GM12874 (cell line): Measurements from ENCODE around the gene NSD2.

Experiments
- TF ChIP-seq, protein P1 (sequence below): IDR thresholded peaks from 2 replicates; pipeline ENCODE4 v1.5.1; 2011; ENCODE audit warnings: low read depth, mild to moderate bottlenecking, control low read depth, low read length, moderate library complexity; ENCODE audit not compliant: insufficient read depth

NSD2 gene

DNA sequence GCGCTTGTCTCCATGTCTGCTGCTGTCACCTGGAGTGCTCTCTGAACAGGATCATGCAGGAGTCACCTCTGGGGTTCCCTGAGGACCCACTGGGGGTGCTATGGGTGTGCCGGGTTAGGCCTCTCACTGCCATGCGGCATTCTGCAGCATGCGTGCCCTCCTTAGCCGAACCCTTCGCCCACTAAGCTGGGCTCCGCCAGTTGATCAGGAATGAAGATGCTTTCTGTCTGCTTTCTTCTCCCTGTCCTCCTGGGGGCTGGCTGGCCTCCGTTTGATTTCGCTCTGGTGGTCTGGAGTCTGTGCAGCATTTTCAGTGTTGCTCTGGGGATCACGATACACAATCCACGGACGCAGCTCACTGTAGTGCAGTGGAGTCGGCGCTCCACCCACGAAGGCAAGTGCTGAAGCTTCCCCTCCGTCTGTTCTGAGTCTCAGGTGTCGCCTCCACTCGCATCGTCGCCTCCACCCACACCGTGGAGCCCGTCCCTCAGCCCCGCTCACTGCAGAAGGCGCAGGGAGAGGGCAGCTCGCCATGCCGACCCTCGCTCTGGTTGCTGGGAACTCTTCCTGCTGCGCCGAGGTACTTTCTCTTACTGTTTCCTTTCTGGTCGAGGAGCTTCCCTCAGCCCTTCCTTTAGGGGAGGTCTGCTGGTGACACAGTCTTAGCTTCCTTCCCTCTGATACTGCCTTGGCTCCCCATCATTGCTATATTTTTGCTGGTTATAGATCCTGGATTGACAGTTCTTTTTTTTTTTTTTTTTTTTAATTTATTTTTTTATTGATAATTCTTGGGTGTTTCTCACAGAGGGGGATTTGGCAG is 44.5 kb upstream of the NSD2 start:
- TF ChIP-seq, protein P1, sequence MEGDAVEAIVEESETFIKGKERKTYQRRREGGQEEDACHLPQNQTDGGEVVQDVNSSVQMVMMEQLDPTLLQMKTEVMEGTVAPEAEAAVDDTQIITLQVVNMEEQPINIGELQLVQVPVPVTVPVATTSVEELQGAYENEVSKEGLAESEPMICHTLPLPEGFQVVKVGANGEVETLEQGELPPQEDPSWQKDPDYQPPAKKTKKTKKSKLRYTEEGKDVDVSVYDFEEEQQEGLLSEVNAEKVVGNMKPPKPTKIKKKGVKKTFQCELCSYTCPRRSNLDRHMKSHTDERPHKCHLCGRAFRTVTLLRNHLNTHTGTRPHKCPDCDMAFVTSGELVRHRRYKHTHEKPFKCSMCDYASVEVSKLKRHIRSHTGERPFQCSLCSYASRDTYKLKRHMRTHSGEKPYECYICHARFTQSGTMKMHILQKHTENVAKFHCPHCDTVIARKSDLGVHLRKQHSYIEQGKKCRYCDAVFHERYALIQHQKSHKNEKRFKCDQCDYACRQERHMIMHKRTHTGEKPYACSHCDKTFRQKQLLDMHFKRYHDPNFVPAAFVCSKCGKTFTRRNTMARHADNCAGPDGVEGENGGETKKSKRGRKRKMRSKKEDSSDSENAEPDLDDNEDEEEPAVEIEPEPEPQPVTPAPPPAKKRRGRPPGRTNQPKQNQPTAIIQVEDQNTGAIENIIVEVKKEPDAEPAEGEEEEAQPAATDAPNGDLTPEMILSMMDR = no peak

DNA sequence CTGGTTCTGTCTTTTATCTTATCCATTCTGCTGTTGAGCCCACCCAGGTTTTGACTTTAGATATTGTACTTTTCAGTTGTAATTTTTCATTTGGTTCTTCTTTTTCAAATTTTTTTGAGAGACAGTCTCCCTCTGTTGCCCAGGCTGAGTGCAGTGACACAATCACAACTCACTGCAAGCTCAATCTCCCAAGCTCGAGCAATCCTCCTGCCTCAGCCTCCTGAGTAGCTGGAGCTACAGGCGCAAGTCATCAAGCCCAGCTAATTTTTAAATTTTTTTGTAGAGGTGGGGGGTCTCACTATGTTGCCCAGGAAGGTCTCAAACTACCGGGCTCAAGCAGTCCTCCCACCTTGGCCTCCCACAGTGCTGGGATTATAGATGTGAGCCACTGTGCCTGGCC is 41.0 kb upstream of the NSD2 start:
- TF ChIP-seq, protein P1 = no peak

DNA sequence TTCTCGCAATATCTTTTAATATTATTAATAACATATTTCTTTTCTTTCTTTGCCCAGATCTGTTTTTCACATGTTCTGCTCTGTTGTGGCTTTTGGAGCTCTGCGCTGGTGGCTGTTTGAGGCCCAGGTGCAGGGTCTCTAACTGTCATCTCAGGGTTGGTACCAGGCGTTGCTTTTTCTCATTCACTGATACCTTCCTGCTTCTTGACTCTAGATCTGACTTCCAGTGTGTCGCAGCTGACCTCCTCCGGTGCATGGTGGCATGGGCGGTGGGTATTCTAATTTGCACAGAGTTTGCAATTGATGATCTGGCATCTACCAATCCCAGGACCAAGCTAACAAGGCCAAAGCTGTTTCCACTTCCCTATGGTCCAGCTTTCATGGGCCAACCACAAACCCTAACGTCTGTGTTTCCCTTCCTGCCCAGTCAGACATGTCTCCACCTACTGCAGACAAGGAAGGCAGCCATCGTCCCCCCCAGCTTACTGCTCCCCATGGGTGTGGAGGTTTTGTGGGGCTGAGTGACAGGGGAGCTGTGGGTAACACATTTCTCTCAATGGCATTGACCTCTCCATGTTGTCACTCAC is 40.5 kb upstream of the NSD2 start:
- TF ChIP-seq, protein P1 = no peak

DNA sequence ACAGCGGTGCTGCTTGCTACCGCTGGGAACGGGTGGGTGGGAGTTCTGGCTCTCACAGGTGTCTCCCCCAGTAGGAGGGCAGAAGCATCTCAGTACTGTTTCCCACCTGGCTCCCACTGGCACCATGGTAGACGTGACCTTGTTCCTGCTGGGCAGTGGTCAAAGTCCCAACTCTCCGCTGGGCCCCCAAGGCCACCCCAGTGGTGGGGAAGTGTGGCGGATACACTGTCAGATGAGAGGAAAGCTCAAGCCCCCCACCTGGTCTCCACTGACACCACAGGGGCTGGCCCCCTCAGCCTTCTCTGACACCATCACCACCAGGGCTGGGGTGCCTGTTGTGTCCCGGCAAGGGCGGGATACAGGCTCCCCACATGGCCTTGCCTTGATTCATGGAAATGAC is 39.9 kb upstream of the NSD2 start:
- TF ChIP-seq, protein P1 = no peak

DNA sequence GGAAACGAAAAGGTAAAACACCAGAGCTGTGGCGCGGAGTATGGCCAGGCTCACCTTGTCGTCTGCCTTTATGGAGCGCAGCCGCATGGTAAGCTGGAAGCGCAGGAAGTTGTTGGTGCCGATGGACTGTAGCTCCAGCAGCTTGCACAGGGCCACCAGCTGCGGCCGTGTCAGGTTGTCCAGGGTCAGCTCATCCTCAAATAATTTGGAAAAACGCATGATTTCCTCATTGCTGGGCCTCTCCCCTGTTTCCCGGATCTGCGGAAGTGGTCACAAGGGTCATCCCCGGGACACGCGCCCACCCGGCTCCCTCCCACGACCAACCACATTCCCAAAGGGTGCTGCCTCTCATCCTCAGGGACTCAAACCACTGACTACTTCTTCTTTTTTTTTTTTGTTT is 38.5 kb upstream of the NSD2 start:
- TF ChIP-seq, protein P1 = no peak

DNA sequence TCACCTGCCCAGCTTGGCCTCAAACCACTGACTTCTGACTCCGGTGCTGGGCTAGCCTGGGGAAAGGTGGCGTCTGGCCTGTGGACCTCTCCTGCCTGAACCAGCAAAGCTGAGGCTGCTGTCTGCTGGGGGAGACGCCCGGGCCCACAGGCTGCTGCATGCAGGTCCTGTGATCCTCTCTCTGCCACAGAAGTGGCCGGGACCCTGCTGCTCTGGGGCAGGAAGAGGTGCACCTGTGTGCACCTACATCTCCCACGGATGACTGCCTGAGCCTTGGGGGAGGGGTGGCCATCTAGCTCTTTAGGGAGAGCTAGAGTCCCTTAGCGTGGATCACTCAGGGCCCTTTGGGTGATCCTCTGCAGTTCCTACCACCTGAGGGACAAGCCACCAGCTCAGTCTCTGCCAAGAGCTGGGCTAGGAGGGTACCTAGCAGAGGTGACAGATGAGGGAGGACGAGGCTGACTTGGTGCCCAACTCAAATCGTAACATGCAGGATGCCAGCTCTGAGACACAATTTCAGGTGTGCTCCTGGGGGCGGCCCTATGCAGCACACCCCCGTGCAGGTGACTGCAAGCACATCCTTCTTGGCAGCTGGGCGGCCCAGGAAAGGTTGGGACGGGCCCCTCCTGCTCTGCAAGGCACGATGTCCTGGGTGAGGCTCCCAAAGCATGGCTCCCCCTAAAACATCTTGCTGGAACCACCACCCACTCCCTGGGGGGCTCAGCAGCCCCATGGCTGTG is 37.7 kb upstream of the NSD2 start:
- TF ChIP-seq, protein P1 = no peak

DNA sequence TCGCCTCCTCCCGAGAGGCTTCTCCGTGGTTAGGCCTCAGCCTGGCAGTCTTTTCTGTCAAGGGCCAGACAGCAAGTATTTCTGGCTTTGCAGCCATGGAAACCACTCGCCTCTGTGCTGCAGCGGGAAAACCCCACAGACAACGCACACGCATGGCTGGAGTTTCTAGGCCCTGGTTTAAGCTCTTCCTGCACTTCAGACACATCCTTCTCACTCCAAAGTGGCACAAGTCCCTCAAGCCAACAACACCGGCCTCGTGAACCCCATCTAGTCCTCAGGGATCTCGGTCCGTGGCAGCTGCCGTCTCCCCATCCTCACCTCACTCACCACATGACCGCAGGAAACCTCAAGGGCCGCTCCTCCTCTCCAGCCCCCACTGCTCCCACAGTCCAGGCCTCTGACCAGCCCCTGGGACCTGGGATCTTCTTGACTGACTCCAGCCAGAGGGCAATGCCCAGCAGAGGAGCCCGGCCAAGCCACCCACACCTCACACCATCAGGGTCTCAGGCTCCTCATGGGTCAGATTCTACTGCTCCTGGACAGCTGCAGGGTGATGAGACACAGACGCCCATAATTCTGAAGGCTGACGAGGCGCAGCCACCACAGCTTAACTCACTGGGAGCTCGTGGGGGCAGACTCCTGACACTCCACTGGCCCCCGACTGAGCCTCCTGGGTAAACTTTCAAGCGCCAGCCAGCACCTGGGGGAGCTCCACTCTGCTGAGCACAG is 37.0 kb upstream of the NSD2 start:
- TF ChIP-seq, protein P1 = no peak
